ENCODE data around the gene ENGASE.

GRCh38 chr17:79130536-79131273 lies 56.1 kb downstream of the ENGASE start:
- TF ChIP-seq SIN3A (IDR thresholded peaks at IDR 0.05; ENCODE audit: borderline replicate concordance, low read depth, low read length), result no peak
- TF ChIP-seq, protein P1, sequence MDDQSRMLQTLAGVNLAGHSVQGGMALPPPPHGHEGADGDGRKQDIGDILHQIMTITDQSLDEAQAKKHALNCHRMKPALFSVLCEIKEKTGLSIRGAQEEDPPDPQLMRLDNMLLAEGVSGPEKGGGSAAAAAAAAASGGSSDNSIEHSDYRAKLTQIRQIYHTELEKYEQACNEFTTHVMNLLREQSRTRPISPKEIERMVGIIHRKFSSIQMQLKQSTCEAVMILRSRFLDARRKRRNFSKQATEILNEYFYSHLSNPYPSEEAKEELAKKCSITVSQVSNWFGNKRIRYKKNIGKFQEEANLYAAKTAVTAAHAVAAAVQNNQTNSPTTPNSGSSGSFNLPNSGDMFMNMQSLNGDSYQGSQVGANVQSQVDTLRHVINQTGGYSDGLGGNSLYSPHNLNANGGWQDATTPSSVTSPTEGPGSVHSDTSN (IDR thresholded peaks at IDR 0.05), result no peak
- TF ChIP-seq MXI1 (IDR thresholded peaks at IDR 0.05; ENCODE audit: low read depth, low read length), result no peak
- no peak for TF ChIP-seq POLR2AphosphoS5 (IDR thresholded peaks at IDR 0.05; ENCODE audit: low read depth, low read length)
